ENCODE data around the gene DNAJC16. TPM values are rescaled to one million over a fixed set of nuclear protein-coding genes. Genes with fewer than 3 reads are reported as not detected.

The DNAJC16 gene
- total RNA-seq, 1 donor from 2014 or later: 35.9 TPM

DNA sequence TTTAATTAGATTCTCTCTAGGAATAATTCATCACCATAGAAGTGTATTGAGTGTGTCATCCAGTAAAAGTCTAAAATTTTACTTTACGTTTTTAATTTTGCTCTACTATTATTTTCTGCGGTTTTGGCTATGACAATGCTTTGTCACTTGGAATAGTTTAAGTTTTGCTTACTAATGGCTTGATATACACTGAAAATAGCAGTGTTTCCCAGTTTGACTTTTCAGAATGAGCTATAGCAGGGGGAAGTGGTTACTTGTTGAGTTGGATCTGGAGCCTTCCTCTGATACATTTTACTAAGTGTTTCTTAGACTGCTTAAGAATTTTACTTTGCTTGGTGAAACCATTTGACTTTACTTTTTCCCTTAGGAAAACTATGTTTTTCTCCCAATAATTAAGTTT, 5.0 kb downstream of the DNAJC16 start:
- no peaks in the 10 kb centered on the region for H3K9me3 Mint-ChIP-seq
- intact Hi-C loops (cut with micrococcal nuclease): no loop called here
- peaks cover 16% of the 10 kb centered on the region for H3K4me1 Mint-ChIP-seq
- no peak for ATAC-seq (ENCODE audit: low read depth)
- CTCF ChIA-PET: no interaction called here
- no peaks in the 10 kb centered on the region for H3K27me3 Mint-ChIP-seq
- no peak overlapping the region for H3K27ac Mint-ChIP-seq
- H3K4me3 Mint-ChIP-seq: no peak overlapping the region
- TF ChIP-seq, protein P1, sequence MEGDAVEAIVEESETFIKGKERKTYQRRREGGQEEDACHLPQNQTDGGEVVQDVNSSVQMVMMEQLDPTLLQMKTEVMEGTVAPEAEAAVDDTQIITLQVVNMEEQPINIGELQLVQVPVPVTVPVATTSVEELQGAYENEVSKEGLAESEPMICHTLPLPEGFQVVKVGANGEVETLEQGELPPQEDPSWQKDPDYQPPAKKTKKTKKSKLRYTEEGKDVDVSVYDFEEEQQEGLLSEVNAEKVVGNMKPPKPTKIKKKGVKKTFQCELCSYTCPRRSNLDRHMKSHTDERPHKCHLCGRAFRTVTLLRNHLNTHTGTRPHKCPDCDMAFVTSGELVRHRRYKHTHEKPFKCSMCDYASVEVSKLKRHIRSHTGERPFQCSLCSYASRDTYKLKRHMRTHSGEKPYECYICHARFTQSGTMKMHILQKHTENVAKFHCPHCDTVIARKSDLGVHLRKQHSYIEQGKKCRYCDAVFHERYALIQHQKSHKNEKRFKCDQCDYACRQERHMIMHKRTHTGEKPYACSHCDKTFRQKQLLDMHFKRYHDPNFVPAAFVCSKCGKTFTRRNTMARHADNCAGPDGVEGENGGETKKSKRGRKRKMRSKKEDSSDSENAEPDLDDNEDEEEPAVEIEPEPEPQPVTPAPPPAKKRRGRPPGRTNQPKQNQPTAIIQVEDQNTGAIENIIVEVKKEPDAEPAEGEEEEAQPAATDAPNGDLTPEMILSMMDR (IDR thresholded peaks at IDR 0.05): no peak
- no peak for DNase-seq
- peaks cover 48% of the 10 kb centered on the region for H3K36me3 Mint-ChIP-seq (ENCODE audit: low read depth)
- POLR2A ChIA-PET: no interaction called here

DNA sequence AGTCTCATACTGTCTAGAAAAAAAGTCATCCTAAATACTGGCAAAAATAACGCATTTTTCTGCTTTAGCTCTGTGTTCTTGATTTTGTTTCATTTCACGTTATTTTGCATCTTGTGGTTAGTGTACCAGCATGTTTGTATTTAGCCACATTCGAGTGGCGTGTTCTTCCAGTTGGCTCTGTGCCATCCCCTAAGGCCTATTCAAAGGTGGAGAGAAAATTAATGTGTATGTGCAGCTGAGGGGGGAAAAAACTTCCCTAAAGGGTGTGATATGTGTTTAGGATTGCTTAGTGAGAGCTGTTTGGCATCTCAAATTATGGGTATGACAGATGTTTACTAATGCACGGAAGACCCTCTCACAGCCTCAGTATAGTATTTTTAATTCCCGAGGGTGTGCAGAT, 12.1 kb downstream of the DNAJC16 start:
- intact Hi-C loops (cut with micrococcal nuclease): no loop called here
- ChIA-PET CTCF (no interaction called here), POLR2A (interaction anchor here (1.2 kb wide), 1 partner anchor 79 kb away, joined by 9 read pairs; no protein-coding TSS in a partner anchor)
- H3K4me1 Mint-ChIP-seq: no peaks in the 10 kb centered on the region
- H3K9me3 Mint-ChIP-seq: no peaks in the 10 kb centered on the region
- no peak overlapping the region for H3K27ac Mint-ChIP-seq
- H3K4me3 Mint-ChIP-seq: no peak overlapping the region
- no peak for ATAC-seq (ENCODE audit: low read depth)
- peaks cover 76% of the 10 kb centered on the region for H3K36me3 Mint-ChIP-seq (ENCODE audit: low read depth)
- TF ChIP-seq, protein P1 (IDR thresholded peaks at IDR 0.05): no peak
- DNase-seq: no peak
- no peaks in the 10 kb centered on the region for H3K27me3 Mint-ChIP-seq

DNA sequence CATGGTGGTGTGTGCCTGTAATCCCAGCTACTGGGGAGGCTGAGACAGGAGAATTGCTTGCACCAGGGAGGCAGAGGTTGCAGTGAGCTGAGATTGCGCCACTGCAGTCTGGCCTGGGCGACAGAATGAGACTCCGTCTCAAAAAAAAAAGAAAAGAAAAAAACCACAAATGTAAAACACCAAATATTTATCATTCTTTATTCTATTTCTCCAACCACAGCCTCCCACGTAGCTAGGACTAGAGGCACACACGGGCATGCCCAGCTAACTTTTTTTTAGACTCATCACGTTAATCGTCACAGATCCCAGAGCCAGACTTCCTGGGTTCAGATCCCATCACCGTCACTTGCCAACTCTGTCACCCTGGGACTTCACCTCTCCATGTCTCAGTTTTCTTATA, 13.5 kb downstream of the DNAJC16 start:
- no peak overlapping the region for H3K4me3 Mint-ChIP-seq
- no peak for DNase-seq
- no peaks in the 10 kb centered on the region for H3K4me1 Mint-ChIP-seq
- ATAC-seq (ENCODE audit: low read depth): no peak
- POLR2A ChIA-PET: no interaction called here
- H3K27ac Mint-ChIP-seq: no peak overlapping the region
- TF ChIP-seq, protein P1 (IDR thresholded peaks at IDR 0.05): no peak
- peaks cover 77% of the 10 kb centered on the region for H3K36me3 Mint-ChIP-seq (ENCODE audit: low read depth)
- CTCF ChIA-PET: no interaction called here
- H3K9me3 Mint-ChIP-seq: no peaks in the 10 kb centered on the region
- no peaks in the 10 kb centered on the region for H3K27me3 Mint-ChIP-seq
- intact Hi-C loops (cut with micrococcal nuclease): loop anchor here (5.0 kb wide), 1 partner anchor 182 kb away; no protein-coding TSS in a partner anchor

DNA sequence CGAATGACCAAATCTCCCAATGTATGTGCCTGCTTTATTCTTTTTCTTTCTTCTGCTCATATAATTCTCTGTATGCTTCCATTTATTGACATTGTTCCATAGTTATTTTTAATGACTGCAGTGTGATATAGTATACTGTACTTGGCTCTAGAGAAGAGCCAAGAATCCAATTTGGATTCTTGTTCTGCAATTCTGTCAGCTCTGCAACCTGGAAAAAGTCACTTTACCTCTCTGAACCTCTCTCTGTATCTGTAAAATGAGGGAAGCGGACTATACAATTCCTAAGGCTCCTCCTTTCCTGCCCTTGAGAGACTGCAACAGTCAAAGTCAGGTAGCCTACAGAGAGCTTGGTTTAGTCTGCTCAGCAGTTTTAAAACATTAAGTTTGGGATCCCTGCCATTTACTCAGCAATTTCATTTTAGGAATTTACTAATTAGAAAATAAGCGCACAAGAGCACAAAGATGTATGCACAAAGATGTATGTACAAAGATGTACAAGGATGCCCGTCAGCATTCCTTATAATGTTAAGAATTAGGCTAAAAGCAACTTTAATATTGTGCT, 14.7 kb downstream of the DNAJC16 start:
- H3K36me3 Mint-ChIP-seq (ENCODE audit: low read depth): peaks cover 81% of the 10 kb centered on the region
- POLR2A ChIA-PET: no interaction called here
- H3K27ac Mint-ChIP-seq: no peak overlapping the region
- CTCF ChIA-PET: no interaction called here
- no peak overlapping the region for H3K4me3 Mint-ChIP-seq
- intact Hi-C loops (cut with micrococcal nuclease): loop anchor here (5.0 kb wide), 1 partner anchor 181 kb away; no protein-coding TSS in a partner anchor
- TF ChIP-seq, protein P1 (IDR thresholded peaks at IDR 0.05): no peak
- H3K9me3 Mint-ChIP-seq: no peaks in the 10 kb centered on the region
- ATAC-seq (ENCODE audit: low read depth) (no peak), DNase-seq (no peak)
- no peaks in the 10 kb centered on the region for H3K4me1 Mint-ChIP-seq
- no peaks in the 10 kb centered on the region for H3K27me3 Mint-ChIP-seq

DNA sequence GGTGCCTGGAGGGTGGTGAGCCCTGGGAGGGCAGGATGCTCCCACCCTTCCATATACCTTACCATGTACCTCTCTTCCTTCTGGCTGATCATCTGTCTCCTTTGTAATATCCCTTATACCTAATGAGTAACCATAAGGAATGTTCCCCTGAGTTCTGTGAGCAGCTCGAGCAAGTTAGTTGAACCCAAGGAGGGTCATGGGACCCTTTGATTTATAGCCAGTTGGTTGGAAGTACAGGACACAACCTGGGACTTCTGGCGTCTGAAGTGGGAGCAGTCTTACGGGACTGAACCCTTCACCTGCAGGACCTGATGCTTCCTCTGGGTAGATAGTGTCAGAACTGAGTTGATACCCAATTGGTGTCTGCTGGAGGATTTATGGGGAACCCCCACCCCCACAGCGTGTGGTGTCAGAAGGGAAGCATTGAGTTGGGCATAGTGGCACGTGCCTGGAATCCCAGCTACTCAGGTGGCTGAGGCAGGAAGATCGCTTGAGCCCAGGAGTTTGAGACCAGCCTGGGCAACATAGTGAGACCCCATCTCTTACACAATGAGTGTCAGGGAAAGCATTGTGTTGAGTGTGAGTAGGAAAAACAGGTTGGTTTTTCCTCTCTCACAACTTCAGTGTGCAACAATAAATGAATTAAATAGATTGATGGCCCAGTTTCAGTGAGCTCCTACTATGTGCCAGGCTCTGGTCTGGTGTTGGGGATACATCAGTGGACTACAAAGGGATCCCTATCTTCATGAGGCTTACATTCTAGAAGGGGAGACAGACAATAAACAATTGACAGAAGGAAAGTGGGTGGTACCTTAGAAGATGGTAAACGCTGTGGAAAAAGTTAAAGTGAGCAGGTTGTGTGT, 16.0 kb downstream of the DNAJC16 start:
- Mint-ChIP-seq H3K36me3 (ENCODE audit: low read depth) (peaks cover 81% of the 10 kb centered on the region), H3K4me3 (no peak overlapping the region), H3K27me3 (no peaks in the 10 kb centered on the region), H3K4me1 (no peaks in the 10 kb centered on the region), H3K27ac (no peak overlapping the region), H3K9me3 (no peaks in the 10 kb centered on the region)
- DNase-seq (no peak), ATAC-seq (ENCODE audit: low read depth) (no peak)
- ChIA-PET CTCF (no interaction called here), POLR2A (no interaction called here)
- TF ChIP-seq, protein P1 (IDR thresholded peaks at IDR 0.05): no peak
- intact Hi-C loops (cut with micrococcal nuclease): loop anchor here (5.0 kb wide), 1 partner anchor 180 kb away; no protein-coding TSS in a partner anchor

Measured in activated B cell treated with CpG ODN at 0.5 μM for 24 hours (primary cell).